GM18520 (cell line): ENCODE data around the gene CTAG1A.
"Not testable (repeated sequence)": the region's sequence is repeated elsewhere in the genome, so short reads cannot be mapped to it uniquely, and the experiment has no call there.

Experiments used
- ATAC-seq: cut with Tn5 transposase; IDR thresholded peaks from one replicate; pipeline ENCODE4 v1.9.1; 2021; ENCODE audit not compliant: unreplicated experiment

CTAG1A gene

DNA sequence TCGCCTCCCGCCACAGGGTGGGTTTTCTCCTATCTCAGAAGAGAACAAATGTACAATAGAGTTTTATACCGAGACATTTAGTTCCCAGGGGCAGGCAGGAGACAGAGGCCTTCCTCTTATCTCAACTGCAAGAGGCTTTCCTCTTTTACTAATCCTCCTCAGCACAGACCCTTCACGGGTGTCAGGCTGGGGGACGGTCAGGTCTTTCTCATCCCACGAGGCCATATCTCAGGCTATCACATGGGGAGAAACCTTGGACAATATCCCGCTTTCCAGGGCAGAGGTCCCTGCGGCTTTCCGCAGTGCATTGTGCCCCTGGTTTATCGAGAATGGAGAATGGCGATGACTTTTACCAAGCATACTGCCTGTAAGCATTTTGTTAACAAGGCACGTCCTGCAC, 23.9 kb downstream of the CTAG1A start:
- not testable (repeated sequence) for ATAC-seq

DNA sequence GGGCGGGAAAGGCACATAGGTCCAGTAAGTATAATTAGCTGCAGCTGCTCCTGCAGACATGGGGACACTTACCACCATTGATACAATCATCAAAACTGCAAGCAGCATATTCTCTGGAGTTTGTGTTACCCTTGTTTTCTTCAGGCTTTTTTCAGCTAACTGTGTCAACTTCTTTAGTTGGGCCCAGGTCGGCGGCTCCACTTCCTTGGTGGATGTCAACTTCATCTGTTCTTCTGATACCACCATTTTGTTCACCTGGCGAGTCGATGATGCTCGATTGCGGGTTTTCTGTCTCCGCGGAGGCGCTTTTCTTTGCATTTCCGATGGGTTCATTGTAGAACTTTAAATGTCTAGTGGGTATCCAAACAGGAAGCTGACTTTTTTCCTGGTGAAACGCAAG, 26.2 kb downstream of the CTAG1A start:
- not testable (repeated sequence) for ATAC-seq

DNA sequence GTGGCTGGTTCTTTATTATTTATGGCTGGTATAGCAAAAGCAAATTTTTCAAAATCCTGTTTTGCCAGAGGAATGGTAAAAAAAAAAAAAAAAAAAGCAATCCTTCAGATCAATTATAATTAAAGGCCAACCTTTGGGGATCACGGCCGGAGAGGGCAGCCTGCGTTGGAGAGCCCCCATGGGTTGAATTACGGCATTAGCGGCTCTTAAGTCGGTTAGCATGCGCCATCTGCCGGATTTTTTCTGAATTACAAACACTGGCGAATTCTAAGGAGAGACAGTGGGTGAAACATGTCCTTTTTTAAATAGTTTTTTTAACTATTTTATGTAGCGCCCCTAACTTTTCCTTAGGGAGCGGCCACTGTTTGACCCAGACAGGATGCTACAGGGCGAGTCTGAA, 28.7 kb downstream of the CTAG1A start:
- not testable (repeated sequence) for ATAC-seq

DNA sequence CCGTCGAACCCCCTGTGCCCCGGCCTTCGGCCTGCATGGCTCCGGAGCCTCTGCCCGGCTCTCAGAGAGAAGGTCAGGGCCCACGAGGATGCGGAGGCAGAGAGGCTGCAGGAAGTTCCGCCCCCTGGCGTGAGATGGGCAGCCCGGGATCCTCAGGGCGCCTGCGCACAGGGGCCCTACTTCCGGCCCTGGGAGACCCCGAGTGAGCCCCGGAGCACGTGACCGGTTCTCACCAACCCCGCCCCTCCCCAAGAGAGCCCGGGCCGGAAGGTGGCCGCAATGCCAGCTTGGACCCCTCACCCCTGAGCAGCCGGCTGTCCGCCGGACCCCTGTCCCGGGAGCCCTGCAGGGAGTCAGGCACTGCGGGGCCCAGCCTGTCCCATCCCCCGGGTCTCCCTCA, 34.2 kb downstream of the CTAG1A start, which contains the start of gene CTAG1B:
Gene CTAG1B (minus strand): TSS at position 101 of the 400 bp plus-strand sequence. CDS start 64 bp downstream, at position 37.
- not testable (repeated sequence) for ATAC-seq

DNA sequence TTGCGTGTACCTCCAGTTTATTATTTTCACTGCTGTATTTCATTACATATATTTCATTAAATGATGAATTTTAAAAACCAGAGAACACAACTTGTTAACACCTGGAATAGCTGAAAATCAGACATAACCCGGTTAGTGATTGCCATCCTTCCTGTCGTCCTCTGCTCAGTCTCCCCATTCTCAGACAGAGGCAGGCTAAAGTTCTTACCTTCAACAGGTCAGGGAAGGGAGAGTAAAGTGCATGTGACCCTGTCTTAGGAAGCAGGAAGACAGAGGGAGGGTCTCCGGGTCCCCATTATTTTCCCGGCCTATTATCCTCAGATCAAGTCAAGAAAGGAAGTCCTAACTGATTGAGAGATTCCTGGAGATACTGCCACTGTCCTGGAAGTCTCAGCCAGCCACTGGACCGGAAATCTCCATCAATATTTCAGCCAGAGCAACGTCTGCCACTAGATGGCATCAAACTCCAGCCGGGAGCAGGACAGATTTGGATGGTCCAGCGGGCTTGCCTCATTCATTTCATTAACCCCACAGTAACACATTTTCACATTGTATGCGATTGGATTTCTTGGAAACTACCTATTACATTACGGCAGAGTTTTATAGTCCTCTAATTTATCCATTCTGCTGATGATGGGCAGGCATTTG, 36.0 kb downstream of the CTAG1A start:
- not testable (repeated sequence) for ATAC-seq

DNA sequence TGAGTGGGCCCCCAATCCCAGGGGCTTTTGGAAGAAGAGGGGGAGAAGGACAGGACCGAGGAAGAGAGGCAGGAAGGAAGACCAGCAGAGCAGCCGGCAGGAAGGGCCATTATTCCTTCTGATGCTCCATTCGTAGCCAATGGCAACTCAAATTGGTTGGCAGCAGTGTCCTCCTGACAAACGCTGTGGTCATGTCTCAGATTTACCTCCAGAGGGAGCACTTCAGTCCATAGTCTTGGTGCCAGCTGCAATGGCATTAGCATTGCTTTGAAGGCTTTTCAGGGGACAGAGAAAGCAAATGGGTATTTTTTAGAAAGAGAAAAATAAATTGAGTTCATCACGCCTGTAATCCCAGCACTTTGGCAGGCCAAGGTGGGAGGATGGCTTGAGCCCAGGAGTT, 44.0 kb downstream of the CTAG1A start:
- ATAC-seq: not testable (repeated sequence)

DNA sequence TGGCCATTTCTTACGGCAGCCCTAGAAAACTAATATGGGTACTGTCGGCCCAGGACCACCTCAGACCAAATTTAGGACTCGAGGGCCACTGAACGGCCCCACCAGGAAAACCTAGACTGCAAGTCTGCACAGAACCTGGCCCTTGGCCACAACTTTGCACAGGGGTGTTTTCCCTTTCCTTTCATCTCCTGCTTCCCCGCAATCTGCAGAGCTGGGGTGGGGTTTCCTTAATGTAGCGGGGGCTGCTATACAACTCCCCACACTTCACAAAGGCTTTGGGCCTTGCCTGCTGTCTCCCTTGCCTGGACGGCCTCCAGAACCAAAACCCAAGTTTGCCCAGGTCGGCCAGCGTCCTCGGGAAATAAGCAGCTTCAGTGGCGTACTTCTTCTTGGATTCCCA, 46.0 kb downstream of the CTAG1A start:
- ATAC-seq: not testable (repeated sequence)

DNA sequence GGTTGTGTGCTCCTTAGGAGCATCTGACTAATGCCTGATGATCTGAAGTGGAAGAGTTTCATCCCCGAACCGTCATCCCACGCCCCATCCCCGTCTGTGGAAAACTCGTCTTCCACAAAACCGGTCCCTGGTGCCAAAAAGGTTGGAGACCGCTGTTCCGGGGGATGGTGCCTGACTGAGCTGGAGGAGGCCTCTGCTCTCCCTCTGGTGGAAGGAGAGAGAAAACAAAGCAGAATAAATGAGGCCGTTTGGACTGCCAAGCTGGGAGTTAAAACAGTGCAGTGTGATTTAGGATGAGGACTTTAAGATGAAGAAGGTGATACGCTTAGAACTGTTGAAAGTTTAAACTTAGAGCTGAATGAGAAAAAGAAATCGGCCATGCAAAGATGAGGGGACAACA, 48.7 kb downstream of the CTAG1A start:
- not testable (repeated sequence) for ATAC-seq
